Activated CD4-positive, alpha-beta memory T cell treated with anti-CD3 and anti-CD28 coated beads for 36 hours (primary cell): ENCODE results near the gene GLIS1. TPM values are rescaled to one million over a fixed set of nuclear protein-coding genes. Genes with fewer than 3 reads are reported as not detected.

Source experiments
- CTCF ChIA-PET: fragments of 350-600 bp; sonication (Branson Sonifier 250); formaldehyde crosslinking; loops from one replicate; lab custom pipeline; 2021; ENCODE audit warnings: antibody characterized with exemption, inconsistent platforms; lab: Charles Lee
- POLR2A ChIA-PET: fragments of 350-600 bp; sonication (Branson Sonifier 250); formaldehyde crosslinking; loops from one replicate; lab custom pipeline; 2021; ENCODE audit warnings: antibody characterized with exemption; lab: Charles Lee
- DNase-seq: peaks from one replicate; pipeline ENCODE4 v3.0.0-alpha.2; 2020
- H3K27ac Mint-ChIP-seq: one replicate; pipeline ENCODE4 v1.8.0; 2021; ENCODE audit warnings: mixed read lengths
- H3K27me3 Mint-ChIP-seq: one replicate; pipeline ENCODE4 v1.8.0; 2021; ENCODE audit warnings: mixed read lengths
- H3K36me3 Mint-ChIP-seq: one replicate; pipeline ENCODE4 v1.8.0; 2021; ENCODE audit warnings: mixed read lengths
- H3K4me1 Mint-ChIP-seq: one replicate; pipeline ENCODE4 v1.8.0; 2021; ENCODE audit warnings: low read depth, mixed read lengths
- H3K4me3 Mint-ChIP-seq: one replicate; pipeline ENCODE4 v1.8.0; 2021; ENCODE audit warnings: mild to moderate bottlenecking, mixed read lengths
- H3K9me3 Mint-ChIP-seq: one replicate; pipeline ENCODE4 v1.8.0; 2021; ENCODE audit warnings: mixed read lengths
- intact Hi-C: fragments of 100-400 bp; cut with micrococcal nuclease; formaldehyde crosslinking; loops from one replicate; pipeline ENCODE4 v1.15.1; 2023
- total RNA-seq, 2 experiments: library from RNA; stranded (reverse); gene quantifications; one replicate each; pipeline ENCODE4 v1.2.3, GENCODE V29; 2021

The GLIS1 gene
- total RNA-seq, 2 experiments from 2014 or later, result not detected

DNA sequence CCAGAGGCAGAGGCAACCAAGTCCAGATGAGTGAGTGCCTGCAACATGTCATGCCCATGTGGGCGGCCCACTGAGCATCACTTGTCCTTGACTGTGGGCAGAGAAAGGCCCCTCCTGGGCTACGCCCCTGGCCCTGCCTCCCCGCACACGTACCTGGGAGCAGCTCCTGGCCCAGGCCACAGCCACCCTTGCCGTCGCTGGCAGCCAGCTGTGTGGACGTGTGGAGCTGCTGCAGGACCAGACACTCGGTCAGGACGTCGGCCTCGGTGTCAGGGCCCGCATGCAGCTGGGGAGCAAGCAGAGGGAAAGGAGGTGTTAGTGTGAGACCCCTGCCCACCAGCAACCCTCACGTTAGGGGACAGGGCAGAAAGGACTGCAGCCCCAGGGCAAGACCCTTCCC lies 218.5 kb downstream of the GLIS1 start:
- ChIA-PET CTCF (no interaction called here), POLR2A (no interaction called here)
- Mint-ChIP-seq H3K36me3 (no peaks in the 10 kb centered on the region), H3K4me3 (no peak overlapping the region), H3K27me3 (peaks cover 2% of the 10 kb centered on the region), H3K4me1 (no peaks in the 10 kb centered on the region), H3K9me3 (no peaks in the 10 kb centered on the region), H3K27ac (no peak overlapping the region)
- intact Hi-C loops, result no loop called here
- DNase-seq, result no peak

DNA sequence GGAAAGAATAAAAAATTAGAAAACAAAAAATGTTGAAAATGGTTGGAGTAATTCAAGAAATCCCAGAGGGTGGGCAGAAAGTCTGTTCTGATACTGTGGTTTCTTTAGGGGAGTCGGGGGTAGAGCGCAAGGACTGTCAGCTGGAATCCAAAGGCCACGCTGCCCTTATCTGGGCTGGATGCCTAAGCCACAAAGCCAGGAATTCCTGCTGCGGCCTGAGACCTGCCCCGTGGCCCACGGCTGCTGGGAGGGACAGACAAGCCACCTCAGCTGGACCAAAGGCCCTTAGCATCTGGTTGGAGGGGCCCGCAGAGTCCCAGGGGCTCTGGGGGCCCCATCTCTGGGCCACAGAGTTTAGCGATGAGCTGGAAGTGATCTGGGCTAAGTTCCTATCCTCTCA lies 219.5 kb downstream of the GLIS1 start:
- peaks cover 2% of the 10 kb centered on the region for H3K27me3 Mint-ChIP-seq
- no peak for DNase-seq
- H3K4me1 Mint-ChIP-seq, result no peaks in the 10 kb centered on the region
- no peaks in the 10 kb centered on the region for H3K9me3 Mint-ChIP-seq
- intact Hi-C loops, result no loop called here
- H3K27ac Mint-ChIP-seq, result no peak overlapping the region
- H3K4me3 Mint-ChIP-seq, result no peak overlapping the region
- H3K36me3 Mint-ChIP-seq, result no peaks in the 10 kb centered on the region
- ChIA-PET POLR2A (no interaction called here), CTCF (no interaction called here)

DNA sequence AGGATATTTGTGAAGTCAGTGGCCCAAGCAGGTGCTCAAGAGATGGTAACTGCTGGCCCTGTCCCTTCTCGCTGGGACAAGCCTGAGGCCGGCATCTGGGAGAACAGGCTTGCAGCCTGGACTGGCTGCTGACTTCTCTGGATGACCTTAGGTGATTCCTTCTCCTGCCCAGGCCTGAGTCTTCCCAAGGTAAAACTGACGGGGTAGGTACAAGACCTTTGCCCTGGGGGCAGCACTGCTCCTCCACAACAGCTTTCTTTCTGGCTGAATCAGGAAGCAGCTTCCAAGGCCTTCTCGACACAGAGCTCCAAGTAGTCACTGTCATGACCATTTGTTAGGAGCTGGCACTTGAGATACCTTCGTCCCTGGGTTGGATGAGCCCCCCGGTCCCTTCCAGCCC lies 220.2 kb downstream of the GLIS1 start:
- intact Hi-C loops, result no loop called here
- CTCF ChIA-PET, result no interaction called here
- H3K4me3 Mint-ChIP-seq, result no peak overlapping the region

DNA sequence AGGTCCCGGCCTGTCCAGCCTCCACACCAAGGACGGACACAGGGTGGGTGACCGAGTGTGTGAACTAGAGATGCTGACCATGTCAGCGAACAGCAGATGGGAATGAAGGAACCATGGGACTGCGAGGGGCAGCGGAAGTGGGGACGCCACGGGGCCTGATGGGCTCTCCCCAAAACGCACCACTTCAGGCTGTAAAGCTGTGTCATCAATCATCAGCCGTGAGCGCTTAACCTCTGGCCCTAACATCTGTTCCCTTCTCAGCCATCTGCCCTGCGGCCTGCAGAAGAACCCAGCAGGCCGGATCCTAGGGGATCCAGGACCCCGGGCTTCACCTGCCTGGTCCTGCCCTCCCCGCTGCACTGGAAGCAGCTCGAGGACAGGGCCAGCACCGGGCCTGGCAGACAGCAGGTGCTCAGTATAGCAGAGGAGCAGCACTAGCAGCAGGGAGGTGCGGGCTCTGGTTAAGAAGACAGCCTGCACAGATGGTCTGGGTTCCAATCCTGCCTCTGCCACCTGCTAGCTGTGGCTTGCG lies 221.1 kb downstream of the GLIS1 start:
- Mint-ChIP-seq H3K4me1 (no peaks in the 10 kb centered on the region), H3K27me3 (no peaks in the 10 kb centered on the region), H3K27ac (no peak overlapping the region), H3K9me3 (no peaks in the 10 kb centered on the region), H3K36me3 (no peaks in the 10 kb centered on the region), H3K4me3 (no peak overlapping the region)
- DNase-seq, result no peak
- POLR2A ChIA-PET, result no interaction called here
- intact Hi-C loops, result no loop called here
- CTCF ChIA-PET, result no interaction called here

More for the DNA sequence above, 220.2 kb downstream of the GLIS1 start:
- Mint-ChIP-seq H3K36me3 (no peaks in the 10 kb centered on the region), H3K27ac (no peak overlapping the region), H3K9me3 (no peaks in the 10 kb centered on the region), H3K4me1 (no peaks in the 10 kb centered on the region), H3K27me3 (no peaks in the 10 kb centered on the region)
- POLR2A ChIA-PET, result no interaction called here
- no peak for DNase-seq

DNA sequence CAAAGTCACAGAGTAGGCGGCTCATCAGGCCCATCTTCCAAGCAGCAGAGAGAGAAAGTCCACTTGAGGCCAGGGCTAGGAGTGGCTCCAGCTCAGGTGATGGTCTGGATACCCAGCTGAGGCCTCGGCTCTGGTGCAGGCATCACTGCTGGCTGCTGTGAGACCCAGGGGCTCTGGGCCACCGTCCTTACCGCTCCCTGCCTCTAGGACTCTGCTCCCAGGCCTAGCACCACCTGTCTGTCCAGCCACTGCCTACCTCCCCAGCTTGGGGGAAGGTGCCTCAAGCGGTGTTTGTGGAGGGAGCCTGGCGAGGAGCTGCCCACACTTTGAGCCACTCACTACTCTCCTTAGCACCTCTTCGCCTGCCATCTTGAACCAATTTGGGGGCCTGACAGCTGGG lies 221.9 kb downstream of the GLIS1 start:
- CTCF ChIA-PET, result no interaction called here
- no peaks in the 10 kb centered on the region for H3K4me1 Mint-ChIP-seq
- no peak for DNase-seq
- intact Hi-C loops, result no loop called here
- H3K27me3 Mint-ChIP-seq, result no peaks in the 10 kb centered on the region
- no peak overlapping the region for H3K4me3 Mint-ChIP-seq
- POLR2A ChIA-PET, result no interaction called here
- no peaks in the 10 kb centered on the region for H3K9me3 Mint-ChIP-seq
- H3K27ac Mint-ChIP-seq, result no peak overlapping the region
- H3K36me3 Mint-ChIP-seq, result no peaks in the 10 kb centered on the region

DNA sequence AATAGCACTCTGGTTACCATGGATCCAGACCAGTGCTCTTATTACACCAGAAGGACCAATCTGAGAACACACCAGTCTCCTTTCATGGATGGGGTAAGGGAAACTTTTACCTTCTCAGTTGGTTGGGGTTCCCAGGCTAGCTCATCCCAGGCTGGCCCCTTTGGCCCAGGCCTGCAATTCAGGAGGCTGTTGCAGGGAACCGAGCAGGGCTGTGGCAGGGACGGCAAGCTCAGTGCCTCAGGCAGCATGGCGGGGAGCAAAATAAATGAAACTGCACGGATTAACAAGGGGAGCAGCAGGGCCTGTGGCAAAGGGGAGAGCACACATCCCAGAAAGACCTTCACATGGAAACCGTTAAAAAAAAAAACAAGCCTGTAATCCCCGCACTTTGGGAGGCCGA lies 222.8 kb downstream of the GLIS1 start:
- POLR2A ChIA-PET, result no interaction called here

DNA sequence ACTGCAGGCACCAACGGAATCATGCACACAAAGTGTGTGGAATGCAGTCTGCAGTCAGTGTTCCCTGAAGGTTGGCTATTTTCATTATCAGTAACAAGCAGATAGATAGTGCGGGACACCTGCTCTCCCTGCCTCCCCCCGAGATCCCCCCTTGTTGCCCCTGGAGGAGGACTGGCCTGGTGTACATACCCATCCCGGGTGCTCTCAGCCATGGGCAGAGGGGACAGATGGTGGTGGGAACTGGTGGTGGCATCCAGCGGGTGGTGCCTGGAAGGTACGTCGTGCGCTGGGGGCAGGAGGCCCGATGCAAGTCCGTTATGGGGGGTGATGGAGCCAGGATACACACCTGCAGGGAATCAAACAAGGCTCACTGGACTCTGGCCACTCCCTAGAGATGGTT lies 224.5 kb downstream of the GLIS1 start:
- no peaks in the 10 kb centered on the region for H3K4me1 Mint-ChIP-seq
- ChIA-PET POLR2A (no interaction called here), CTCF (no interaction called here)
- DNase-seq, result no peak
- H3K27ac Mint-ChIP-seq, result no peak overlapping the region
- intact Hi-C loops, result no loop called here
- no peaks in the 10 kb centered on the region for H3K36me3 Mint-ChIP-seq
- H3K9me3 Mint-ChIP-seq, result no peaks in the 10 kb centered on the region
- no peaks in the 10 kb centered on the region for H3K27me3 Mint-ChIP-seq
- no peak overlapping the region for H3K4me3 Mint-ChIP-seq

More for the DNA sequence above, 222.8 kb downstream of the GLIS1 start:
- Mint-ChIP-seq H3K36me3 (no peaks in the 10 kb centered on the region), H3K9me3 (no peaks in the 10 kb centered on the region), H3K4me1 (no peaks in the 10 kb centered on the region), H3K27me3 (no peaks in the 10 kb centered on the region), H3K4me3 (no peak overlapping the region), H3K27ac (no peak overlapping the region)
- intact Hi-C loops, result no loop called here
- CTCF ChIA-PET, result no interaction called here
- DNase-seq, result no peak

DNA sequence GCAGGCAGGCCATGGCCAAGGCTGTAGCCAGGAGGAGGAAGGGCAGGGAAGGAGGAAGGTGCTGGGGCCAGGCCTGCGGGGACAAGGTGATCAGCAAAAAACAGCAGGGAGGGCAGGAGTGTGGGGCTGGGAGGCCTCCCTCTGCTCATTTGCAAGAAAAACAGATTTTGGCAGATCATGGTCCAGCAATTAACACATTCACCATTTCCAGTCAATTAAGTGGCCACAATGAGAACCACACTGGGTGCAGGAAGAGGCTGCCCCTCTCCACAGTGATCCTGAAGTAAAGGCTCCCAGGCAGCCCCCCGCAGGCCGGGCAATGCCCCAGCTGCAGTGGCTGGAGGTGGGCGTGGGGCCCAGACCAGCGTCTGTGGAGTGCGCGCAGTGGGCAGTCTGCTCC lies 225.1 kb downstream of the GLIS1 start:
- CTCF ChIA-PET, result no interaction called here
- Mint-ChIP-seq H3K4me3 (no peak overlapping the region), H3K4me1 (no peaks in the 10 kb centered on the region), H3K27ac (no peak overlapping the region), H3K36me3 (no peaks in the 10 kb centered on the region), H3K27me3 (no peaks in the 10 kb centered on the region), H3K9me3 (no peaks in the 10 kb centered on the region)
- intact Hi-C loops, result no loop called here
- DNase-seq, result no peak
- POLR2A ChIA-PET, result no interaction called here

DNA sequence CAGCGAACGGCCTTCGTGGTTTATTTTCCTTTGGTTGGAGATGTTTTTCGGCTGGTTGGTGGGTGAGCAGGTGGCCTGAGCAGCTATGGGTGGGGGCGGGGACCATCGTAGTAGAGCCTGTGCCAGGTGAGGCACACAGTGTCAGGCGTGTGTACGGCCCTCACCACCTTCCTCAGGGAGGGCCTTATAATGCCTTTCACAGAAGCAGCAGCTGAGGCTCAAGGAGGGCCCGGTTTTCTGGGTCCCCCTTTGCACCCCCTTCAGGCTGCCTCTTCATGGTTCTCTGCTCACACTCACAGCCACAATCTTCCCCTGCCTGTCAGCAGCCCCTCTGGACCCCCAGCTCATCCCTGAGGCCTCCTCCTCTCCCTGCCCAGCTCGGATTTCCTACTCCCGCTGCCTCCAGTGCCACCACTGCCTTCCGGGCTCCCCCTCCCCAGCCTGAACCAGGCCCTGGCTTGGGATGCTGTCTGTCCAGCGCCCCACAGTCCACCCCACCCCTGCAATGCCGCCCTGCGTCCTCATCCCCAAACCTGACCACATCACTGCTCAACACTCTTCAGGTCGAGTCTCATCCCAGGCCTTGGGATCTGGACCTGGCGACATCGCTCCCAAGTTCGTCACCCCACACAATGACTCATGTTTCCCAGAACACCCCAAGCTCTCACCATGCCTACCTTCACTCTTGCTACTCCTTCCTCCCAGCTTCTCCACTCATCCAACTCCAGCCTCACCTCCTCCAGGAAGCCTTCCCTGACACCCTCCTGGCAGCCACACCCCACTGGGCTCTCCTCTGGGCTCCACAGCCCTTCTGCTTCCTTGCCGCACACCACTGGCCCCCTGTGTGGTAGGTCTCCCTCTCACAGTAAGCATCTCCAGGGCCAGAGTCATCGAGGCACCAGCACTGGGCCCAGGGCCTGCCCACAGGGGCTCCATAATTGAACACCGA lies 225.9 kb downstream of the GLIS1 start:
- POLR2A ChIA-PET, result no interaction called here
- no peaks in the 10 kb centered on the region for H3K27me3 Mint-ChIP-seq
- no peak overlapping the region for H3K4me3 Mint-ChIP-seq
- intact Hi-C loops, result no loop called here
- no peaks in the 10 kb centered on the region for H3K36me3 Mint-ChIP-seq
- no peak for DNase-seq
- no peaks in the 10 kb centered on the region for H3K4me1 Mint-ChIP-seq
- CTCF ChIA-PET, result no interaction called here
- H3K27ac Mint-ChIP-seq, result no peak overlapping the region
- no peaks in the 10 kb centered on the region for H3K9me3 Mint-ChIP-seq

DNA sequence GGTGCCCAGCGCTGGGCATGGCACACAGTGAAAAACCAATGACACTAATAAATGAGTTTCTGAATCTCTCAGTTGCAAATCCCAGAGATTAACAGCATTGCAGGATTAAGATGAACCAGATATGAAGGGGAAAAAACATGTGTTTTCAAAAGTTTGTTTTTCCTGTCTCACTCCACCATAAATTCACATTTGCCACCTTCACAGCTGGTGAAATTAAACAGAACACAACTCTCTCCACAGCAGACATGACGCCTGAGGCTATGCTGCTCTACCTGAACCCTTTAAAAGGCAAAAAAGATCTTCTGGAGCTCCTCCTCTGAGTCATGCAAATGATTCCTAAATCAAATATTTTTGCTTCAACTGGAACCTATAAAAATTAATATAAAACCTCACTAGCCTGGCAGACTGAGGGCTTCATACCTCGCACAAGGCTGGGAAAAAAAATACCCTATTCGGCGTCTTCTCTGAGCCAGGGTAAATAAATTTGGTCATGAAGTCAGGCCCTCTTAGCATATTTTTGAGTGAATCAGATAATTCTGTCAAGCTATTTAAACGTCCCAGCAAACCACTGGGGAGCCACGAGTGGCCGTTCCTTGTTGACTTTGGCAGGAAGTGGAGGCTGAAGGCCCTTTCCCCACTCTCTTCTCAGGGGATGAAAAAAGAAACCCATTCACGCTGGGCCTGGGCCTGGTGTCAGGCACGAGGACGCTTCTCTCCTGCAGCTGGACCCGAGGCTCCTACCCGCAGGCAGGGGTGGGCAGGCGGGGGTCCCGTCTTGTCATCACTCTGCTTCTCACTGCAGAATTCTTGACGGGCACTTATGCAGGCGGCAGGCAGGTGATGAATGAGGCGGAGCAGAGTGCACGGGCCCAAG lies 226.8 kb downstream of the GLIS1 start:
- Mint-ChIP-seq H3K27me3 (no peaks in the 10 kb centered on the region), H3K9me3 (no peaks in the 10 kb centered on the region), H3K4me3 (no peak overlapping the region), H3K27ac (no peak overlapping the region), H3K4me1 (no peaks in the 10 kb centered on the region), H3K36me3 (no peaks in the 10 kb centered on the region)
- CTCF ChIA-PET, result no interaction called here
- POLR2A ChIA-PET, result no interaction called here
- no peak for DNase-seq
- intact Hi-C loops, result no loop called here

DNA sequence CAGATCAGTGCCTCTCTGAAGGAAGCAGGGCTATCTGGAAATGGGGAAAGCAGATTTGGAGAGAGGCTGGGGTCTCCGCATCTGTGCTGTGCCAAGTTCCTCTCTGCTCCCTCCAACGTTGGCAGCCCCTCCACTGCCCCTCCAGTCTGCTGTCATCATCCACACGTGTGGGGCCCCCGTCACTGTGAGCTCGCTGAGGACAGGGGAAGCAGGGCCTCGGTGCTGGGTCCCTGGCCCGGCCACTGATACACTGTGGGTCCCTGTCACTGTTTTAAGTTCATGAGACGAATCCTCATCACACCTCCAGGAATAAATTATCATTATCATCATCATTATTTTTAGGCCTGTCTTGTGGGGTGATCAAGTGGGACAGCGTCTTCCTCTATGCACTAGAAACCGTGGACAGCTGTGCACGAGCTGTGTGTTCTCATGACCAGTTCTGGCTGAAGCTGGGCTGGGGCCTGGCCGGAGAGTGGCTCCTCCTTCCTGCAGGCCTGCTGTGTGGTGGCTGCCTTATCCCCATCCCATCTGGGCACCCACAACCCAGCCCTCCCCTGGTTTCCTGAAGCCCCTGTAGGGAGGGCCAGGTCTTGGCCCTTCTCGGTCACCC lies 227.5 kb downstream of the GLIS1 start:
- H3K9me3 Mint-ChIP-seq, result no peaks in the 10 kb centered on the region
- no peak overlapping the region for H3K27ac Mint-ChIP-seq
- ChIA-PET CTCF (no interaction called here), POLR2A (no interaction called here)
- no peak overlapping the region for H3K4me3 Mint-ChIP-seq
- no peak for DNase-seq
- H3K4me1 Mint-ChIP-seq, result no peaks in the 10 kb centered on the region
- no peaks in the 10 kb centered on the region for H3K27me3 Mint-ChIP-seq
- intact Hi-C loops, result no loop called here
- no peaks in the 10 kb centered on the region for H3K36me3 Mint-ChIP-seq

DNA sequence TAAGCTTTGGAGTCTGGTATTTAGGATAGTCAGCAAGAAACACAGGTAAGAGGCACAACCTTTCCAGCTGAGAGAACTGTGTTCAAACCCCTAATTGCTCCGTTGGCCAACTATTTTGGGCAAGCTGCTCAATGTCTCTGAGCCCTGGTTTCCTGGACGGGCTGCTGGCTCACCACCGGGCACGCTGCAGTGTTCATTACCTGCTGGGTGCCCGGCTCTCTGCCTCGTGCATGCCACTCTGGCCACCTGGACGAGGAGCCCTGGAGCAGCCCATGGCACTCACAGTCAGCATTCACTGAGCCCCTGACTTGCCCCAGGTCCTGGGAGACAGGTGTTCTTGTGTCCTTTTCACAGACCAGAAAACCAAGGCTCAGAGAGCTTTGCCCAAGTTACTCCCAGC lies 228.7 kb downstream of the GLIS1 start:
- ChIA-PET CTCF (no interaction called here), POLR2A (no interaction called here)
- intact Hi-C loops, result no loop called here
- Mint-ChIP-seq H3K27ac (no peak overlapping the region), H3K4me1 (no peaks in the 10 kb centered on the region), H3K36me3 (no peaks in the 10 kb centered on the region), H3K9me3 (no peaks in the 10 kb centered on the region), H3K4me3 (no peak overlapping the region), H3K27me3 (no peaks in the 10 kb centered on the region)
- DNase-seq, result no peak
